Type B pancreatic cell (in vitro differentiated cells): Measurements from ENCODE around the gene SLC6A13. TPM values are rescaled to one million over a fixed set of nuclear protein-coding genes. Genes with fewer than 3 reads are reported as not detected.
A peak's percentile ranks its signal among the peaks of the same experiment; 100 is the strongest.

ENCODE experiments used
- DNase-seq: peaks from one replicate; pipeline ENCODE4 v3.0.0; 2021; ENCODE audit warnings: mixed read lengths; ENCODE audit not compliant: unreplicated experiment; ENCODE audit errors: extremely low spot score
- H3K27ac Mint-ChIP-seq: 2 replicates; pipeline ENCODE4 v1.8.0; 2021; ENCODE audit warnings: mild to moderate bottlenecking, mixed read lengths
- H3K27me3 Mint-ChIP-seq: 2 replicates; pipeline ENCODE4 v1.8.0; 2021; ENCODE audit warnings: mixed read lengths
- H3K36me3 Mint-ChIP-seq: 2 replicates; pipeline ENCODE4 v1.8.0; 2021; ENCODE audit warnings: mixed read lengths
- H3K4me1 Mint-ChIP-seq: one replicate; pipeline ENCODE4 v1.8.0; 2021; ENCODE audit warnings: mixed read lengths; ENCODE audit not compliant: unreplicated experiment
- H3K4me3 Mint-ChIP-seq: 2 replicates; pipeline ENCODE4 v1.8.0; 2021; ENCODE audit warnings: mild to moderate bottlenecking, mixed read lengths
- H3K9me3 Mint-ChIP-seq: 2 replicates; pipeline ENCODE4 v1.8.0; 2021; ENCODE audit warnings: mixed read lengths
- CTCF ChIP-seq: fragments of 200-600 bp; sonication (generic); conservative IDR thresholded peaks from 2 replicates; pipeline ENCODE4 v1.5.0; 2021; ENCODE audit warnings: antibody characterized with exemption, mild to moderate bottlenecking
- total RNA-seq: library from RNA; stranded (reverse); gene quantifications from 2 replicates; pipeline ENCODE4 v1.2.1, GENCODE V29; 2021; ENCODE audit warnings: low replicate concordance

The SLC6A13 gene
- total RNA-seq, 1 donor from 2014 or later: 7.0 TPM

GRCh38 chr12:210277-211141 lies 52.1 kb downstream of the SLC6A13 start:
- Mint-ChIP-seq H3K36me3 (no peaks in the 10 kb centered on the region), H3K4me1 (peaks cover 21% of the 10 kb centered on the region), H3K4me3 (no peak overlapping the region), H3K27ac (peak overlapping the region; percentile 80), H3K9me3 (no peaks in the 10 kb centered on the region), H3K27me3 (peaks cover 71% of the 10 kb centered on the region)
- no peak for DNase-seq
- TF ChIP-seq CTCF: no peak

GRCh38 chr12:209851-210250 lies 52.8 kb downstream of the SLC6A13 start:
- H3K27ac Mint-ChIP-seq: peak overlapping the region; percentile 80
- no peak for TF ChIP-seq CTCF
- H3K9me3 Mint-ChIP-seq: no peaks in the 10 kb centered on the region
- no peak overlapping the region for H3K4me3 Mint-ChIP-seq
- DNase-seq: no peak
- H3K27me3 Mint-ChIP-seq: peaks cover 71% of the 10 kb centered on the region
- no peaks in the 10 kb centered on the region for H3K36me3 Mint-ChIP-seq
- peaks cover 21% of the 10 kb centered on the region for H3K4me1 Mint-ChIP-seq

- DNase-seq: no peak
- H3K4me1 Mint-ChIP-seq: peaks cover 21% of the 10 kb centered on the region
- H3K9me3 Mint-ChIP-seq: no peaks in the 10 kb centered on the region
- H3K4me3 Mint-ChIP-seq: no peak overlapping the region
- no peak overlapping the region for H3K27ac Mint-ChIP-seq
- H3K36me3 Mint-ChIP-seq: no peaks in the 10 kb centered on the region
- H3K27me3 Mint-ChIP-seq: peaks cover 73% of the 10 kb centered on the region
- TF ChIP-seq CTCF: no peak
Measured at GRCh38 chr12:209246-209645, 53.4 kb downstream of the SLC6A13 start.

- no peak overlapping the region for H3K4me3 Mint-ChIP-seq
- peaks cover 19% of the 10 kb centered on the region for H3K4me1 Mint-ChIP-seq
- H3K27ac Mint-ChIP-seq: no peak overlapping the region
- no peaks in the 10 kb centered on the region for H3K9me3 Mint-ChIP-seq
- no peaks in the 10 kb centered on the region for H3K36me3 Mint-ChIP-seq
- DNase-seq: no peak
- TF ChIP-seq CTCF: no peak
- peaks cover 74% of the 10 kb centered on the region for H3K27me3 Mint-ChIP-seq
Measured at GRCh38 chr12:208813-209212, 53.8 kb downstream of the SLC6A13 start.

- no peak for DNase-seq
- no peak for TF ChIP-seq CTCF
- peaks cover 9% of the 10 kb centered on the region for H3K4me1 Mint-ChIP-seq
- no peak overlapping the region for H3K4me3 Mint-ChIP-seq
- no peak overlapping the region for H3K27ac Mint-ChIP-seq
- H3K27me3 Mint-ChIP-seq: peaks cover 66% of the 10 kb centered on the region
- H3K36me3 Mint-ChIP-seq: no peaks in the 10 kb centered on the region
- no peaks in the 10 kb centered on the region for H3K9me3 Mint-ChIP-seq
Measured at GRCh38 chr12:207804-208203, 54.8 kb downstream of the SLC6A13 start.
